ENCODE results near the gene SYNGR2. TPM values are rescaled to one million over a fixed set of nuclear protein-coding genes. Genes with fewer than 3 reads are reported as not detected.

The SYNGR2 gene
- total and polyA plus RNA-seq, 9 of the 15 experiments (the other 6 are each of a cell fraction or from before 2014, with no cell fraction given) = 1.4 to 173 (median 87.8) TPM

GRCh38 chr17:78128551-78129350 lies 39.6 kb upstream of the SYNGR2 start, which contains the start of gene TMC6 (continued):
- TF ChIP-seq ZHX1 (conservative IDR thresholded peaks at IDR 0.05; ENCODE audit: low read length) (no peak), CCAR2 (IDR thresholded peaks at IDR 0.05; ENCODE audit: low read depth, low read length) (no peak), POU5F1 (IDR thresholded peaks at IDR 0.05; ENCODE audit: borderline replicate concordance, low read depth, low read length, partially characterized antibody) (no peak), ZNF778 (CRISPR knock-in tag; IDR thresholded peaks at IDR 0.05) (no peak), ZNF232 (CRISPR knock-in tag; IDR thresholded peaks at IDR 0.05) (no peak), SP1 (CRISPR knock-in tag; IDR thresholded peaks at IDR 0.05) (no peak), GTF3C2 (IDR thresholded peaks at IDR 0.05; ENCODE audit: borderline replicate concordance, extremely low read depth, insufficient read length) (no peak), HDAC3 (IDR thresholded peaks at IDR 0.05; ENCODE audit: borderline replicate concordance, partially characterized antibody) (no peak), ETS1 (conservative IDR thresholded peaks at IDR 0.05; ENCODE audit: control insufficient read depth, low read depth, low read length) (peak; percentile 49; the same call in 1 of the 2 replicates), ZNF445 (CRISPR knock-in tag; IDR thresholded peaks at IDR 0.05; ENCODE audit: low read depth) (no peak), ZNF324 (CRISPR knock-in tag; IDR thresholded peaks at IDR 0.05) (no peak), BMI1 (IDR thresholded peaks at IDR 0.05; ENCODE audit: low read length) (no peak), ZNF253 (CRISPR knock-in tag; conservative IDR thresholded peaks at IDR 0.05) (no peak), KAT7 (CRISPR knock-in tag; IDR thresholded peaks at IDR 0.05; ENCODE audit: borderline replicate concordance) (no peak), SMAD3 (CRISPR knock-in tag; conservative IDR thresholded peaks at IDR 0.05) (0 out of 2 replicates have a peak, but pooled peaks have one; percentile 13), CBX3 (IDR thresholded peaks at IDR 0.05; ENCODE audit: borderline replicate concordance in 1 of 2, low read length in 2 of 2) (peak in 1 of 2 experiments; percentile 68; a peak in 1 of 3 replicates), U2AF2 (optimal IDR thresholded peaks at IDR 0.05; ENCODE audit: low read depth, low read length) (no peak)

Data from K562 (cell line).